ENCODE data around the gene FBLN2. TPM values are rescaled to one million over a fixed set of nuclear protein-coding genes. Genes with fewer than 3 reads are reported as not detected.

FBLN2 gene
- total and polyA plus RNA-seq, 2 of the 13 experiments (the other 11 are each of a cell fraction or from before 2014, with no cell fraction given) = not detected

DNA sequence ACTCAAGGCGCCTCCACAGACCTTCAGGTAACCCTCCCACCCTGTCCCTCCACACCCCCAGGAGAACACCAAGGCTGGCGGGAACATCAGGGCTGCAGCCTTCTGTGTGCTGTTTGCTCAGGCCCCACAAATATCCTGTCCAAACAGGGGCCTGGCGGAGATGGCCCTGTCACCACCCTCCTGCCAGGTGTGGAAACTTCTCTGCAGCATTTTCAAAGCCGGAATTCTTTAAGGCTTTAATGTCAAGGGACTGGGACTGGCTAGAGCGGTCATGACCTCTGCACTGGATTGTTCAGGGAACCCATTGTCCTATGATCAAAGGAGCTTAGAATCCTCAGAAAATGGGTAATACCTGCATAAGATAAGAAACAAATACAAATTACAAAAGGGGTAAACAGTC is 46.6 kb downstream of the FBLN2 start:
- H3K4me3 ChIP-seq (replicated peaks in 1 of 3; ENCODE audit: insufficient read depth in 1 of 3, low read depth in 2 of 3, low read length in 3 of 3) = no peak overlapping the region
- CTCF ChIA-PET (ENCODE audit: low intra/inter-chr PET ratio, low total read pairs) = no interaction called here
- in situ Hi-C loops (cut with HindIII; ENCODE audit: extremely low pct_ligation_motif_present, low pct_unique_long_range_greater_than_20kb) = no loop called here
- H3K9me3 ChIP-seq (ENCODE audit: low read length) = no peaks in the 10 kb centered on the region
- H4K20me1 ChIP-seq (ENCODE audit: insufficient read depth, low read length) = no peaks in the 10 kb centered on the region
- H3K36me3 ChIP-seq (replicated peaks in 1 of 2; ENCODE audit: control insufficient read depth in 1 of 2, insufficient read depth in 2 of 2, low read length in 2 of 2) = no peaks in the 10 kb centered on the region
- FAIRE-seq = peak; percentile 50
- H3K27ac ChIP-seq (ENCODE audit: extremely low read length, insufficient read depth, low read length) = no peak overlapping the region
- peaks cover 20% of the 10 kb centered on the region for H3K4me1 ChIP-seq (ENCODE audit: insufficient read depth, low read length)
- H3K4me2 ChIP-seq (ENCODE audit: low read depth, low read length) = peak overlapping the region; percentile 39; the same call in 1 of the 2 replicates
- BruUV-seq (replicated peaks) = no TSS peak
- ATAC-seq = peak; percentile 79
- no peak overlapping the region for H2AFZ ChIP-seq (ENCODE audit: low read length)
- intact Hi-C loops (cut with micrococcal nuclease; ENCODE audit: unreplicated experiment) = no loop called here
- POLR2A ChIA-PET = no interaction called here
- H3K27me3 ChIP-seq (ENCODE audit: control insufficient read depth in 1 of 2, insufficient read depth in 2 of 2, low read length in 2 of 2) = peaks cover 7 to 26% of the 10 kb centered on the region in 2 experiments; a peak in 3 of 5 replicates
- no peak overlapping the region for H3K9ac ChIP-seq (ENCODE audit: insufficient read depth, low read depth, low read length)
- 2% methylated on average over 5 of the region's 5 CpGs for WGBS (ENCODE audit: low lambda C conversion rate)
- no peaks in the 10 kb centered on the region for H3K79me2 ChIP-seq (ENCODE audit: insufficient read depth, low read length)
- DNase-seq (ENCODE audit: low spot score) = peak; percentile 69
- TF ChIP-seq SOX6 (IDR thresholded peaks at IDR 0.05) (no peak), SOX6 (CRISPR knock-in tag; IDR thresholded peaks at IDR 0.05) (peak; percentile 85), NCOA1 (CRISPR knock-in tag; IDR thresholded peaks at IDR 0.05) (no peak), CREM (IDR thresholded peaks at IDR 0.05) (peak; percentile 48; the same call in 1 of the 2 replicates), CREM (CRISPR knock-in tag; IDR thresholded peaks at IDR 0.05) (no peak), EP300 (IDR thresholded peaks at IDR 0.05; ENCODE audit: low read depth in 2 of 2, low read length in 2 of 2) (peak in 1 of 2 experiments; percentile 51; a peak in 1 of 4 replicates), EP300 (CRISPR knock-in tag; IDR thresholded peaks at IDR 0.05; ENCODE audit: borderline replicate concordance) (peak; percentile 19; the same call in 1 of the 2 replicates), NR2F6 (IDR thresholded peaks at IDR 0.05) (peak; percentile 79), NR2F6 (CRISPR knock-in tag; IDR thresholded peaks at IDR 0.05) (no peak), FOXA3 (CRISPR knock-in tag; IDR thresholded peaks at IDR 0.05) (0 out of 2 replicates have a peak, but pooled peaks have one; percentile 17), GATAD2A (CRISPR knock-in tag; IDR thresholded peaks at IDR 0.05) (peak; percentile 30; the same call in 1 of the 2 replicates), RXRA (CRISPR knock-in tag; IDR thresholded peaks at IDR 0.05) (peak; percentile 84; the same call in 1 of the 2 replicates), HOXA9 (CRISPR knock-in tag; IDR thresholded peaks at IDR 0.05; ENCODE audit: borderline replicate concordance) (no peak), KLF11 (CRISPR knock-in tag; IDR thresholded peaks at IDR 0.05) (no peak), RARA (CRISPR knock-in tag; IDR thresholded peaks at IDR 0.05) (peak; percentile 64), XRCC5 (optimal IDR thresholded peaks at IDR 0.05; ENCODE audit: low read length) (no peak), ZNF260 (CRISPR knock-in tag; IDR thresholded peaks at IDR 0.05; ENCODE audit: borderline replicate concordance, low read depth) (no peak), KLF16 (CRISPR knock-in tag; IDR thresholded peaks at IDR 0.05) (0 out of 4 replicates have a peak, but pooled peaks of 1 of the 2 experiments have one; percentile 19), ZNF264 (CRISPR knock-in tag; IDR thresholded peaks at IDR 0.05) (no peak), SALL1 (CRISPR knock-in tag; IDR thresholded peaks at IDR 0.05) (0 out of 2 replicates have a peak, but pooled peaks have one; percentile 31), GTF2F1 (IDR thresholded peaks at IDR 0.05; ENCODE audit: low read length) (no peak), SOX5 (CRISPR knock-in tag; IDR thresholded peaks at IDR 0.05; ENCODE audit: borderline replicate concordance) (peak; percentile 91), GABPA (IDR thresholded peaks at IDR 0.05; ENCODE audit: low read depth, low read length) (no peak), GABPA (CRISPR knock-in tag; IDR thresholded peaks at IDR 0.05; ENCODE audit: low read depth) (no peak), ZNF446 (CRISPR knock-in tag; IDR thresholded peaks at IDR 0.05) (no peak), BCL6 (CRISPR knock-in tag; IDR thresholded peaks at IDR 0.05) (0 out of 2 replicates have a peak, but pooled peaks have one; percentile 12)
- TF ChIP-seq, protein P1, sequence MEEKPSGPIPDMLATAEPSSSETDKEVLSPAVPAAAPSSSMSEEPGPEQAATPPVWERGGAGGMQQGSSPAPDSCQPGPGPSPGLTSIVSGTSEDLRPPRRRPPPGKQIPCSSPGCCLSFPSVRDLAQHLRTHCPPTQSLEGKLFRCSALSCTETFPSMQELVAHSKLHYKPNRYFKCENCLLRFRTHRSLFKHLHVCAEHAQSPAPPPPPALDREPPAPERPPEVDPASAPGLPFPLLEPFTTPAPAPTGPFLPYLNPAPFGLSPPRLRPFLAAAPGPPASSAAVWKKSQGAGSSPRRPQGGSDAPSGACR (CRISPR knock-in tag; IDR thresholded peaks at IDR 0.05) = no peak
- TF ChIP-seq, protein P2, sequence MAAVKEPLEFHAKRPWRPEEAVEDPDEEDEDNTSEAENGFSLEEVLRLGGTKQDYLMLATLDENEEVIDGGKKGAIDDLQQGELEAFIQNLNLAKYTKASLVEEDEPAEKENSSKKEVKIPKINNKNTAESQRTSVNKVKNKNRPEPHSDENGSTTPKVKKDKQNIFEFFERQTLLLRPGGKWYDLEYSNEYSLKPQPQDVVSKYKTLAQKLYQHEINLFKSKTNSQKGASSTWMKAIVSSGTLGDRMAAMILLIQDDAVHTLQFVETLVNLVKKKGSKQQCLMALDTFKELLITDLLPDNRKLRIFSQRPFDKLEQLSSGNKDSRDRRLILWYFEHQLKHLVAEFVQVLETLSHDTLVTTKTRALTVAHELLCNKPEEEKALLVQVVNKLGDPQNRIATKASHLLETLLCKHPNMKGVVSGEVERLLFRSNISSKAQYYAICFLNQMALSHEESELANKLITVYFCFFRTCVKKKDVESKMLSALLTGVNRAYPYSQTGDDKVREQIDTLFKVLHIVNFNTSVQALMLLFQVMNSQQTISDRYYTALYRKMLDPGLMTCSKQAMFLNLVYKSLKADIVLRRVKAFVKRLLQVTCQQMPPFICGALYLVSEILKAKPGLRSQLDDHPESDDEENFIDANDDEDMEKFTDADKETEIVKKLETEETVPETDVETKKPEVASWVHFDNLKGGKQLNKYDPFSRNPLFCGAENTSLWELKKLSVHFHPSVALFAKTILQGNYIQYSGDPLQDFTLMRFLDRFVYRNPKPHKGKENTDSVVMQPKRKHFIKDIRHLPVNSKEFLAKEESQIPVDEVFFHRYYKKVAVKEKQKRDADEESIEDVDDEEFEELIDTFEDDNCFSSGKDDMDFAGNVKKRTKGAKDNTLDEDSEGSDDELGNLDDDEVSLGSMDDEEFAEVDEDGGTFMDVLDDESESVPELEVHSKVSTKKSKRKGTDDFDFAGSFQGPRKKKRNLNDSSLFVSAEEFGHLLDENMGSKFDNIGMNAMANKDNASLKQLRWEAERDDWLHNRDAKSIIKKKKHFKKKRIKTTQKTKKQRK (IDR thresholded peaks at IDR 0.05; ENCODE audit: low read length) = no peak

Data from HepG2 (cell line).